NOMO-1 (cell line): ENCODE measurements around the gene TXNDC17.
"Not testable (repeated sequence)": the region's sequence is repeated elsewhere in the genome, so short reads cannot be mapped to it uniquely, and the experiment has no call there.

Experiments
- DNase-seq, 2 experiments: peaks; one replicate each; lab custom pipeline; 2025; ENCODE audit not compliant: unreplicated experiment in 2 of 2; lab: John Stamatoyannopoulos, UW

The TXNDC17 gene

DNA sequence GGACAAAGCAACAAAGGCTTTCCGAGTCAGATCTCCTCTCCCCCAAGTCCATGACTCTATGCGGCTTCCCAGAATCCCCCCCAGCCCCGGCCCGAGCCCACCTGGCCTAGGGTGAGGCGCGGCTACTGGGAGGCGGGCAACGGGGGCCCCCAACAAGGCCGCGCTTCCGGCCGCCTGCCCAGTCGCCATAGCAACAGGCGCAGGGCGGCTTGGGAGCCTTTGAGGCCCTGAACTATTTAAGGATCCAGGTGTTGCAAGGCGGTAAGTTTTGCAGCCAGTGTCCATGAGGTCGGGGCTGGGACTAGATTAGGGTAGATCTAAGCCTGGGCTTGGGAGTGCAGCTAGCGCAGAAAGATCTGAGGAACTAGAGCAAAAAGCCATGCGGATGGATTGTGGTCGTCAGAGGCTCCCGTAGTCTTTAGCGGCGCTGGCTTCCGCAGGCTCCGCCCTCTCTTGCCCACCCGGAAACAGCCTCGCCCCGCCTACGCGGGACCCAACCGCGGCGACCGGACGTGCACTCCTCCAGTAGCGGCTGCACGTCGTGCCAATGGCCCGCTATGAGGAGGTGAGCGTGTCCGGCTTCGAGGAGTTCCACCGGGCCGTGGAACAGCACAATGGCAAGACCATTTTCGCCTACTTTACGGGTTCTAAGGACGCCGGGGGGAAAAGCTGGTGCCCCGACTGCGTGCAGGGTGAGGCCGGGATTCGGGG is at the start of gene TXNDC17, which contains the start of gene KIAA0753:
Gene TXNDC17, plus strand, starts transcription at position 525 of the 711 bp plus-strand sequence. Its CDS starts 23 bp downstream, at position 548.
Gene KIAA0753, minus strand, starts transcription at position 176 of the 711 bp plus-strand sequence. CDS start 5,608 bp downstream, outside the sequence.
- peak; percentile 91 to 92 for DNase-seq

DNA sequence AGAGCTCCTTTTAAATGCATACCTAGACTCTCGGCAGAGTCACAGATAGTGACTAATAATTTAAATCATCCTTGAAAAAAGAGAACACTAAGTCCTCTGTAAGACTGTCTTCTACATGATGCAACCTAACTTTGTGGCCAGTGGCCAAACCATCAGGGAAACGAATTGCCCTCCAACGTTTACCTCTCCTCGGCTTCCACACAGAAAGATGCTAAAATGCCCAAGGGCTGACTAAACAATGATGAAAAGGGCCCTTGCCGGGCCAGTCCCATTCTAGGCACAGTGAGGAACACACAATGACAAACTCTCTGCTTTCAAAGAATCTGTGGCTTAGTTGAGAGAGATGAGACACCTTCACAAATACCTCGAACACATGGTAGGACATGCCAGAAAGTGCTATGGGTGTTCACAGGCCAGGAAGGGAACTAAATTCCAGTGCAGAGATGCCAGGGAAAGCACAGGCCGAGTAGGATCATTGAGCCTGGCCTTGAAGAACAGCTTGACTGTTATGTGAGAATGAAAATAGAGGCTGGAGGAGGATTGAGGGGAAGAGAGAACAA is 49.2 kb upstream of the TXNDC17 start:
- no peak for DNase-seq

DNA sequence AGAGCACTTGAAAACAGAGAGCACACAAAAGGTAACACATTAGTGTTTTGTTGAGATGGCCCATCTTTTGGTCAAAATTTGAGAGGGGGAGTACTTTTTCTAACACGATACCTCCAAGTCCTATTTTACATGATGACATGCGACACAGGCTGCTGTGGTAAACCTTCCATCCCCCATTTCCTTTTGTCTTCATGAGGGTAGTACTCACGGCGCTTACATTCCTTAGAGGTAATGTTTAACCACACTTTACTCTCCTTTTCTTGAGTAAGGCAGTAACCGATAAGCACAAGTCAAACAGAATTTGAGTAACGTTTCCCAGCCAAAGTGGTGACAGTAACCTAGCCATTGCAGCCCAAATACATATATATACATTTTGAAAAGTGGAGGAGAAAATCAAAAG is 48.7 kb upstream of the TXNDC17 start:
- no peak for DNase-seq

DNA sequence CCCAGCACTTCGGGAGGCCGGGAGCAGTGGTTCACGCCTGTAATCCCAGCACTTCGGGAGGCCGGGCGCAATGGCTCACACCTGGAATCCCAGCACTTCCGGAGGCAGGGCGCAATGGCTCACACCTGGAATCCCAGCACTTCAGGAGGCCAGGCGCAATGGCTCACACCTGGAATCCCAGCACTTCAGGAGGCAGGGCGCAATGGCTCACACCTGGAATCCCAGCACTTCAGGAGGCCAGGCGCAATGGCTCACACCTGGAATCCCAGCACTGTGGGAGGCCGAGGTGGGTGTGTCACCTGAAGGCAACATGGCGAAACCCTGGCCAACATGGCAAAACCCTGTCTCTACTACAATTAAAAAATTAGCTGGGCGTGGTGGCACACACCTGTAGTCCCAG is 47.5 kb upstream of the TXNDC17 start:
- DNase-seq, result not testable (repeated sequence)

- no peak for DNase-seq
Observed at GRCh38 chr17:6596081-6596480, 44.8 kb upstream of the TXNDC17 start.

GRCh38 chr17:6596511-6596910 is 44.3 kb upstream of the TXNDC17 start:
- no peak for DNase-seq

DNA sequence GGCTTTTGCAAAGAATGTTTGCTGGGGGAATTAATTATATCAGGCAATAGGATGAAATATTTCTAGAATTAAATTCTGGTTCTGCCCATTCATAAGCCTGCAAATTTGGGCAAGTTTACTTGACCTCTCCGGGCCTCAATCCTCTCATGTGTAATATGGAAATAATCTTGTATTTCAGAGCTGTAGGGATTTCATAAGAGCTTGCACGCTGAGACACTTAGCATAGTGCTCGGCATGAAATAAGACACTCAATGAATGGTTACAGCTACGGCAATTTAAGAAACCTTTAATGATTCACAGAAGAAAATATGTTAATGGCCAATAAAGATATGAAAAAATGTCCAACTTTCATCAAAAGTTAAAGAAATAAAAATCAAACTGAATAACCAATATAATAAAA is 43.9 kb upstream of the TXNDC17 start:
- no peak for DNase-seq

DNA sequence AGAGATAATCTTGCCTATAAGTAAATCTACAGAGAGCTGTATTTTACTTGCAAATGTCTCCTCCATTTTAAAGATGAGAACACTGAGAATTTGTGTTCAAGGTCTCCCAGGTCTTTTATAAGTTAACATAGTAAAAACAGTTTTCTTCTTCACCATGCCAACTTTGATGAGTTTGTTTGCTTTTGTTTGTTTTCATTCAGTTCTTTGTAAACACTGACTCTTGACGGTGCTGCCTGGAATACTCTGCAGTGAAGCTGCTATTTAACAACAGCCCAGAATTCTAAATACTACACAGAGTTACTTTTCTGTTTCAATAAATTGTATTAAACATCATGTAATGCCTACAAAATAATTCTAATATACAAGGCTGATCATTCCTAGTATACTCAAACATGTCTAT is 43.1 kb upstream of the TXNDC17 start:
- no peak for DNase-seq

DNA sequence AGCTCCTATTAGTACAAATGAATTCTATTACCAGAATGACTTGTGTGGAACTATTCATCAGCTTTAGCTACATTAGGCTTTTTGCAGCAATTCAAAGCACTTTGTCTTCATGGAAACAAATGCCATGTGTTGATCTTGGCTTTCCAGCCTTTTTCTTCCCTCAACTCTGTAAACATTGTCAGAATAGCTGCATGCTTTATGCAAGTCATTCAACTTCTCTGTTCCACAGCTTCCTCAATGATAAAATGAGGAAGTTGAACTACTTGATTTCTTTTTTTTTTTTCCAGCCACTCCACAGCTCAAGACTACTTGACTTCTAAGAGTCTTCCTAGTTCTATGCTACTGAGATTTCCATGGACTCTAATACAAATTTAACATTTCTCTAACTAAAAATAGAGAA is 41.5 kb upstream of the TXNDC17 start:
- peak; percentile 12 to 85 for DNase-seq

DNA sequence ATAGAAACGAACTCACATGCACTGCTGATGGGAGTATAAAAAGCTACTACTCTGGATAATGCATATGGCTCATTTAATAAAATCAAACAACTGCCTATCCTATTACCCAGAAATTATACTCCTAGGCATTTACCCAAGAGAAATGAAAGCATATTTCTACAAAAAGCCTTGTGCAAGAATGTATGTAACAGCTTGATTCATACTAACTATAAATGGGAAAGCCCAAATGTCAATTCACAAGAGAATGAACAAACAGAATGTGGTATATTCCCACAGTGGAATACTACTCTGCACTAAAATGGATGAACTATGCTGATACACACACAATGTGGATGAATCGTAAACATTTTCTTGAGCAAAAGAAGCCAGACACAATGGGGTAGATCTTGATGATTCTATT is 38.7 kb upstream of the TXNDC17 start:
- DNase-seq, result no peak

- no peak for DNase-seq
Observed at GRCh38 chr17:6603744-6604325, 37.0 kb upstream of the TXNDC17 start.

DNA sequence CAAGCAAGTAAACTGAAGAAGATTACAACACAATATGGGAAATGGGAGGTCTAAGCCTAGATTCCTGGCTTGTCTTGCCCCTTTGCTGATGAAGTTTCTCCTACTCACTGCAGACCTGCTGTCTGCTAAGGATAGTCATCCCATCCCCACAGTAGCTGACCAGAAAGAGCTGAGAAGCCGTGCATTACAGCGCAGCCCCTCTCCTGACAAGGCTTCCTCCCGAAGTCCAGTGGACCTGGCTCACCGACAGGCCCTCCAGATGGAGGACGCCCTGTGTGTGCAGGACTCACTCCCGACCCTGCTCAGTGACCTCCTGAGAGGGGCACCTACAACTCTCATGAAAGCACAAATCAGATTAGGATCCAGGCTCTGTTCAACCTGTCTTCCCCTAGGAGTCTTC is 35.7 kb upstream of the TXNDC17 start:
- no peak for DNase-seq

- DNase-seq, result no peak
Observed at GRCh38 chr17:6608321-6608720, 32.5 kb upstream of the TXNDC17 start.

- DNase-seq, result no peak
Observed at GRCh38 chr17:6610011-6610410, 30.8 kb upstream of the TXNDC17 start.

- DNase-seq, result no peak
Observed at GRCh38 chr17:6611231-6611630, 29.6 kb upstream of the TXNDC17 start.

DNA sequence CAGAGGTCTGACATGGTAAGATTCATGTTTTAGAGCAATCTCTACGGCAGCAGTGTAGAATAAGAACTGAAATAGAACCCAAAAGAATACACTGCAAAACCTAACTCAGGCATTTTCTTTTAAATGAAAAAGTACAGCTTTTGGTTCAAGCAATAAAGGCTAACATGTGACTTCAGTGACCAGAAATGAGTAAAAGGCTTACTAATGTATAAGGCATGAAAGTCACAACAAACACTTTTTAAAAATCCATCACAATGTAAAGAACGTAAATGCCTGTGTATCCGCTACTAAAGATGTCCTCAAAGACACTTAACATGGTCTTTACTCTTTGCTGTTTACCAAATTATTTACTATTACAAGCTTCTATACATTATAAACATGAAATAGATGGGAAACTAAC is 16.9 kb upstream of the TXNDC17 start:
- no peak for DNase-seq

- no peak for DNase-seq
Observed at GRCh38 chr17:6626616-6627015, 14.2 kb upstream of the TXNDC17 start.

GRCh38 chr17:6627019-6627418 is 13.8 kb upstream of the TXNDC17 start:
- no peak for DNase-seq

DNA sequence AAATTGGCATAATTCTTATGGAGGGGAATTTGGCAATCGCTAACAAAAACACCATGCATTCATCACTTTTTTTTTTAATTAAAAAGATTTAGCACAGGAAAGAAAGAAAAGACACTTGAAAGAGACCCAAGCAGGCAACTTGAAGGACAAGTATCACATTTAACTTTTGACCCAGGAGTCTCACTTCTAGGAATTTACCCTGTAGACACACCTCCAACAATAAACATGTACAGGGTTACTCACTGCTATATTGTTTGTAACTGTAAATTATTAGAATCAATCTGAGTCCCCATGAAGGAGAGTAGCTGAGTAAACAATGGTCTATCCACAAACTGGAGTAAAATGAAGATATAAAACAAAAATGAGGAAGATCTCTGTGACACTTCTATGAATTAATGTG is 10.5 kb upstream of the TXNDC17 start:
- DNase-seq, result no peak

DNA sequence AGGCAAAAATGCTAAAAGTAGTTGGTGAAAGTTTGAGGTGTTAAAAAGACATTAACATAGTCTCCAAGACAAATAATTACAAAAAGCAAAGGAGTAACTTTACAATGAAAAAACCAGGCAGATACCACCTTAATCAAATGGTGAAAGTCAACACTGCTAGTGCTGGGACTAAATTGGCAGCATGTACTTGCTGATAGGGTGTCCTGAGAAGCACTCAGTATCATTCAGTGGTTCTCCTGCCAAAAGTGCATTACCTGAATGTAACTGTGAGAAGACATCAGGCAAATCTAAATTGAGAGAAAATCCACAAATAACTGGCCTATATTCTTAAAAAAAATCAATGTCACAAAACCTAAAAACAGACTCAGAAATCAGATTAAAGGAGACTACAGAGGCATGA is 8.3 kb upstream of the TXNDC17 start:
- no peak for DNase-seq

- DNase-seq, result no peak
Observed at GRCh38 chr17:6633263-6633662, 7.6 kb upstream of the TXNDC17 start.

GRCh38 chr17:6636105-6636504 is 4.8 kb upstream of the TXNDC17 start:
- DNase-seq, result no peak
